GM18907 (cell line): ENCODE measurements around the gene PARD3.
"Not testable (repeated sequence)": the region's sequence is repeated elsewhere in the genome, so short reads cannot be mapped to it uniquely, and the experiment has no call there.

ENCODE experiments used
- ATAC-seq: cut with Tn5 transposase; IDR thresholded peaks from one replicate; pipeline ENCODE4 v1.9.1; 2021; ENCODE audit warnings: mild to moderate bottlenecking, moderate library complexity; ENCODE audit not compliant: unreplicated experiment

PARD3 gene

GRCh38 chr10:34654211-34654610 lies 160.9 kb downstream of the PARD3 start:
- ATAC-seq = no peak

GRCh38 chr10:34653530-34653929 lies 161.6 kb downstream of the PARD3 start:
- no peak for ATAC-seq

- ATAC-seq = no peak
Measured at GRCh38 chr10:34651416-34652195, 163.5 kb downstream of the PARD3 start.

- ATAC-seq = no peak
Measured at GRCh38 chr10:34650156-34650555, 164.9 kb downstream of the PARD3 start.

GRCh38 chr10:34649385-34649784 lies 165.7 kb downstream of the PARD3 start:
- ATAC-seq = no peak

GRCh38 chr10:34648919-34649318 lies 166.2 kb downstream of the PARD3 start:
- no peak for ATAC-seq

GRCh38 chr10:34647875-34648865 lies 166.9 kb downstream of the PARD3 start:
- ATAC-seq = no peak

- ATAC-seq = no peak
Measured at GRCh38 chr10:34647160-34647559, 167.9 kb downstream of the PARD3 start.

GRCh38 chr10:34646331-34646730 lies 168.8 kb downstream of the PARD3 start:
- no peak for ATAC-seq

GRCh38 chr10:34644815-34645214 lies 170.3 kb downstream of the PARD3 start:
- not testable (repeated sequence) for ATAC-seq

GRCh38 chr10:34644224-34644623 lies 170.9 kb downstream of the PARD3 start:
- ATAC-seq = no peak

GRCh38 chr10:34643620-34644019 lies 171.5 kb downstream of the PARD3 start:
- ATAC-seq = no peak

GRCh38 chr10:34641913-34642558 lies 173.1 kb downstream of the PARD3 start:
- ATAC-seq = no peak

- ATAC-seq = no peak
Measured at GRCh38 chr10:34641147-34641912, 173.8 kb downstream of the PARD3 start.

GRCh38 chr10:34638406-34639054 lies 176.6 kb downstream of the PARD3 start:
- ATAC-seq = peak; percentile 41

- peak; percentile 75 for ATAC-seq
Measured at GRCh38 chr10:34637418-34637911, 177.6 kb downstream of the PARD3 start.

GRCh38 chr10:34635111-34635510 lies 180.0 kb downstream of the PARD3 start:
- ATAC-seq = no peak

GRCh38 chr10:34633374-34633773 lies 181.7 kb downstream of the PARD3 start:
- no peak for ATAC-seq

GRCh38 chr10:34629084-34629483 lies 186.0 kb downstream of the PARD3 start:
- no peak for ATAC-seq
